ENCODE measurements around the gene IRGC. TPM values are rescaled to one million over a fixed set of nuclear protein-coding genes. Genes with fewer than 3 reads are reported as not detected.
"Not testable (repeated sequence)": the region's sequence is repeated elsewhere in the genome, so short reads cannot be mapped to it uniquely, and the experiment has no call there.

IRGC gene
- total RNA-seq, 5 donors from 2014 or later (not counting 1 experiment from before 2014, with no cell fraction given): not detected

DNA sequence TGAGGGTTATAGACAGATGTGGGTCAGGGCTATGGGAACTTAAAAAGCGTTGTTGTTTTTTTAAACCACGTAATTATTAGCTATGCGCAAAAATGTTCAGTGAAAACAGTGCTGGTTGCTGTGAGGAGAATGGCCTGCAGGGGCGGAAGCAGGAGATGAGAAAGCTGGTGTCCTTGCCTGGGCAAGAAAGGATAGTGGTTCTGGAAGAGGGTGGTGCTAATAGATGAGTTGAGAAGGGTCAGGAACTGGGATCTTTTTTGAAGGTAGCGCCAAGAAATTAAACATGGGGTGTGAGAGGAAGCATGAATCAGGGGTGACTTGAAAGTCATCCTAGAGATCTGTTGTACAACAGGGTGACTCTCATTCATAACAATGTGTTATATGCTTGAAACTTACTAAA lies 43.6 kb downstream of the IRGC start:
- WGBS (ENCODE audit: insufficient coverage): 92% methylated on average over 4 of the region's 5 CpGs
- Mint-ChIP-seq H3K4me1 (peaks cover 18 to 41% (median 38%) of the 10 kb centered on the region in 3 donors), H3K27me3 (no peaks in the 10 kb centered on the region), H3K36me3 (no peaks in the 10 kb centered on the region), H3K4me3 (no peak overlapping the region), H3K9me3 (no peaks in the 10 kb centered on the region), H3K27ac (no peak overlapping the region)
- ChIA-PET CTCF (no interaction called here), POLR2A (no interaction called here)
- ATAC-seq (replicated peaks in 1 of 4) (no peak), DNase-seq (no peak)
- Histone ChIP-seq H3K36me3 (ENCODE audit: control insufficient read depth in 2 of 2, extremely low read depth in 1 of 2, insufficient read depth in 1 of 2, low read length in 1 of 2) (no peaks in the 10 kb centered on the region), H3K27ac (ENCODE audit: low read length) (no peak overlapping the region), H3K27me3 (replicated peaks in 1 of 2; ENCODE audit: control insufficient read depth in 2 of 2, extremely low read depth in 1 of 2, insufficient read depth in 2 of 2, low read length in 1 of 2) (no peaks in the 10 kb centered on the region), H3K4me3 (ENCODE audit: control insufficient read depth in 1 of 2, extremely low read depth in 1 of 2, low read length in 1 of 2) (no peak overlapping the region), H3K9me3 (no peaks in the 10 kb centered on the region), H3K4me1 (ENCODE audit: control insufficient read depth in 1 of 2, extremely low read depth in 1 of 2, insufficient read depth in 2 of 2, low read length in 2 of 2) (peaks cover 0 to 29% of the 10 kb centered on the region in 2 experiments)

DNA sequence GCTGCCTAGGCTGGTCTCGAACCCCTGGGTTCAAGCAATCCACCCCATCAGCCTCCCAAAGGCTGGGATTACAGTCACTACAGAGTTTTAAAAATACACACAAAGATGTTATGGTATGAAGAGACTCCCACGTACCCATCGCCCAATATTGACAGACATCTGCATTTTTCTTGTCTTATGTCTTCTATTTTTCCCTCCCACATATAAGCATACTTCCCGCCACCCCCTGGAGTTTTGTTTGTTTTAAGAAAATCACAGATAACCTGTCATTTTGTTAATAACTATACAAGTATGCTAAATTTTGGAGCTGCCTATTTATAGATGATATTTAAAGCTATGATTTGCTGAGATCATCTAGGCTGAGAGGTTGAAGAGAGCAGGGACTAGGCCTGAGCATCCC lies 45.1 kb downstream of the IRGC start:
- CTCF ChIA-PET: interaction anchor here in 1 of 2 donors (1.0 kb wide), 1 partner anchor 16 kb away, joined by 3 read pairs; no protein-coding TSS in a partner anchor
- no peak for DNase-seq
- Mint-ChIP-seq H3K4me1 (peaks cover 24 to 44% (median 41%) of the 10 kb centered on the region in 3 donors), H3K27ac (no peak overlapping the region), H3K9me3 (no peaks in the 10 kb centered on the region), H3K27me3 (no peaks in the 10 kb centered on the region), H3K36me3 (no peaks in the 10 kb centered on the region), H3K4me3 (no peak overlapping the region)
- Histone ChIP-seq H3K4me1 (ENCODE audit: control insufficient read depth in 1 of 2, extremely low read depth in 1 of 2, insufficient read depth in 2 of 2, low read length in 2 of 2) (peaks cover 1 to 33% of the 10 kb centered on the region in 2 experiments), H3K27me3 (replicated peaks in 1 of 2; ENCODE audit: control insufficient read depth in 2 of 2, extremely low read depth in 1 of 2, insufficient read depth in 2 of 2, low read length in 1 of 2) (no peaks in the 10 kb centered on the region), H3K4me3 (ENCODE audit: control insufficient read depth in 1 of 2, extremely low read depth in 1 of 2, low read length in 1 of 2) (no peak overlapping the region), H3K9me3 (no peaks in the 10 kb centered on the region), H3K27ac (ENCODE audit: low read length) (no peak overlapping the region), H3K36me3 (ENCODE audit: control insufficient read depth in 2 of 2, extremely low read depth in 1 of 2, insufficient read depth in 1 of 2, low read length in 1 of 2) (no peaks in the 10 kb centered on the region)
- POLR2A ChIA-PET: no interaction called here
- no peak for ATAC-seq (replicated peaks in 1 of 4)
- WGBS (ENCODE audit: insufficient coverage): no CpG with 5 or more reads among the region's 4 CpGs

DNA sequence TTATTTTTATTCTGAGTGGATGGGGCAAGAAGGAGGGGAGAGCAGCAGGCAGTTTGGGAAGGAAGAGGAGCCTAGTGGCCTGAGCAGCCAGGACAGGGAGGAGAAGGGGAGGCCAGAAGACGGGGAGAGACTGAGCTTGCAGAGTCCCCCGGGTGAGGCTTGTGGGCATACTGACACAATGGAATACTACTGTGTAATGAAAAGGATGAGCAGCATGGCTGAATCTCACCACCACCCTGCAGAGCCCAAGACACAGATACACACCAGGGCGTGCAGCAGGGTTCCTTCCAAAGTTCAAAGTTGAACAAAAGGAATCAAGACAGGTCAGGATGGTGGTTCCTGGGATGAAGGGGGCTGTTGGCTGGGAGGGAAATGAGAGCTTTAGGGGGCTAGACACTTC lies 46.9 kb downstream of the IRGC start:
- no peak for ATAC-seq (replicated peaks in 1 of 4)
- H3K27ac Mint-ChIP-seq: peak overlapping the region; percentile 9 to 69
- H3K27me3 Mint-ChIP-seq: no peaks in the 10 kb centered on the region
- H3K4me3 Mint-ChIP-seq: no peak overlapping the region
- no peaks in the 10 kb centered on the region for H3K36me3 Mint-ChIP-seq
- peaks cover 30 to 51% (median 48%) of the 10 kb centered on the region in 3 donors for H3K4me1 Mint-ChIP-seq
- no peaks in the 10 kb centered on the region for H3K9me3 Mint-ChIP-seq
- POLR2A ChIA-PET: no interaction called here
- Histone ChIP-seq H3K9me3 (no peaks in the 10 kb centered on the region), H3K4me3 (ENCODE audit: control insufficient read depth in 1 of 2, extremely low read depth in 1 of 2, low read length in 1 of 2) (no peak overlapping the region), H3K4me1 (ENCODE audit: control insufficient read depth in 1 of 2, extremely low read depth in 1 of 2, insufficient read depth in 2 of 2, low read length in 2 of 2) (peaks cover 7 to 47% of the 10 kb centered on the region in 2 experiments), H3K27ac (ENCODE audit: low read length) (no peak overlapping the region), H3K27me3 (replicated peaks in 1 of 2; ENCODE audit: control insufficient read depth in 2 of 2, extremely low read depth in 1 of 2, insufficient read depth in 2 of 2, low read length in 1 of 2) (no peaks in the 10 kb centered on the region), H3K36me3 (ENCODE audit: control insufficient read depth in 2 of 2, extremely low read depth in 1 of 2, insufficient read depth in 1 of 2, low read length in 1 of 2) (peaks cover 4 to 6% of the 10 kb centered on the region in 2 donors)
- no CpG with 5 or more reads among the region's 3 CpGs for WGBS (ENCODE audit: insufficient coverage)
- CTCF ChIA-PET: interaction anchor here in 1 of 2 donors (1.6 kb wide), 1 partner anchor 17 kb away, joined by 4 read pairs; no protein-coding TSS in a partner anchor
- no peak for DNase-seq

DNA sequence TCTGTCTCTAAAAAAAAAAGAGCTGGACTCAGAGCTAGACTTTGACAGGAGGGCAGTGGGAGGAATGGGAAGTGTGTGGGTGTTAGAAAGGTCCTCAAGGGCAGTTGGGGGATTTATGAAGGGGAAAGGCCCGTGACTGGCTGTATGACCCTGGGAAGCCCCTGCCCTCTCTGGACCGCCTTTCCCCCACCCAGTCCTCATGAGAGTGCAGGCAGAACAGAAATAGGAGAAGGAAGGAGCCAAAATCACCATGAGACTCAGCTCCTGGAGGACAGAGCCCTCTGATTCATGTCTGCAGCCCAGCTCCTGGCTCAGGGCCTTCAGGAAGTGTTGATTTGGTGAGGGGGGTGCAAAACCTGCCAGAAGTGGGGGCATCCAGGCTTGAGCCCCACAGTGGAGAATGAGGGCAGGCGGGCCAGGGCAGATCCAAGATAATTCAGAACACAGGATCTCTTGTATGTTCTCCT lies 47.6 kb downstream of the IRGC start:
- peak overlapping the region; percentile 69 for H3K27ac Mint-ChIP-seq
- H3K36me3 ChIP-seq (ENCODE audit: control insufficient read depth in 2 of 2, extremely low read depth in 1 of 2, insufficient read depth in 1 of 2, low read length in 1 of 2): peaks cover 4 to 8% of the 10 kb centered on the region in 2 donors
- H3K4me1 Mint-ChIP-seq: peaks cover 30 to 53% (median 48%) of the 10 kb centered on the region in 3 donors
- H3K27ac ChIP-seq (ENCODE audit: low read length): no peak overlapping the region
- ATAC-seq (replicated peaks in 1 of 4) (no peak), DNase-seq (no peak)
- H3K27me3 ChIP-seq (replicated peaks in 1 of 2; ENCODE audit: control insufficient read depth in 2 of 2, extremely low read depth in 1 of 2, insufficient read depth in 2 of 2, low read length in 1 of 2): no peaks in the 10 kb centered on the region
- no peak overlapping the region for H3K4me3 Mint-ChIP-seq
- H3K9me3 Mint-ChIP-seq: no peaks in the 10 kb centered on the region
- WGBS (ENCODE audit: insufficient coverage): 86% methylated on average over 1 of the region's 3 CpGs
- no peaks in the 10 kb centered on the region for H3K9me3 ChIP-seq
- no peaks in the 10 kb centered on the region for H3K36me3 Mint-ChIP-seq
- H3K4me1 ChIP-seq (ENCODE audit: control insufficient read depth in 1 of 2, extremely low read depth in 1 of 2, insufficient read depth in 2 of 2, low read length in 2 of 2): peaks cover 7 to 47% of the 10 kb centered on the region in 2 experiments
- no peaks in the 10 kb centered on the region for H3K27me3 Mint-ChIP-seq
- no peak overlapping the region for H3K4me3 ChIP-seq (ENCODE audit: control insufficient read depth in 1 of 2, extremely low read depth in 1 of 2, low read length in 1 of 2)
- ChIA-PET CTCF (no interaction called here), POLR2A (no interaction called here)

DNA sequence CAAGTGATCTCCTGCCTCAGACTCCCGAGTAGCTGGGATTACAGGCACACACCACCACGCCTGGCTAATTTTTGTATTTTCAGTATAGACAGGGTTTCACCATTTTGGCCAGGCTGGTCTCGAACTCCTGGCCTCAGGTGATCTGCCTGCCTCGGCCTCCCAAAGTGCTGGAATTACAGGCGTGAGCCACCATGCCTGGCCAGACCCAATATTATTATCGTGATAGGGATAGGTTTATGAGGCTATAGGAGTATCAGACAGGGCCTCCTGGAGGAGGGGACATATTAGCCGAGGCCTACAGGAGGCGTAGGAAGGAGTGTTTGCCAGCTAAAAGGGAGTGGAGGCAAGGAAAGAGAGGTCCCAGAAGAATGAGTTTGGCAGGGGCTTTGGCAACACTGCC lies 48.8 kb downstream of the IRGC start:
- not testable (repeated sequence) for ATAC-seq (replicated peaks in 1 of 4); H3K4me3 ChIP-seq (ENCODE audit: control insufficient read depth in 1 of 2, extremely low read depth in 1 of 2, low read length in 1 of 2); DNase-seq; H3K9me3 ChIP-seq; H3K27me3 Mint-ChIP-seq; H3K27me3 ChIP-seq (replicated peaks in 1 of 2; ENCODE audit: control insufficient read depth in 2 of 2, extremely low read depth in 1 of 2, insufficient read depth in 2 of 2, low read length in 1 of 2); H3K9me3 Mint-ChIP-seq; H3K36me3 Mint-ChIP-seq
- Mint-ChIP-seq H3K4me3 (peak overlapping the region in 1 of 3 donors; percentile 57), H3K27ac (peak overlapping the region; percentile 90 to 91), H3K4me1 (peaks cover 30 to 50% (median 48%) of the 10 kb centered on the region in 3 donors)
- ChIA-PET POLR2A (interaction anchor here in 1 of 2 donors (0.6 kb wide), 1 partner anchor 11 kb away, joined by 3 read pairs; no protein-coding TSS in a partner anchor), CTCF (interaction anchor here (0.9 to 1.5 kb wide), 5 partner anchors 10 to 96 kb away, joined by 3 to 5 read pairs (median 3); partner anchors contain the start of gene SMG9 (in 1 of the 2))
- 82% methylated on average over 8 of the region's 8 CpGs for WGBS (ENCODE audit: insufficient coverage)
- peak overlapping the region; percentile 83 for H3K27ac ChIP-seq (ENCODE audit: low read length)
- H3K36me3 ChIP-seq (ENCODE audit: control insufficient read depth in 2 of 2, extremely low read depth in 1 of 2, insufficient read depth in 1 of 2, low read length in 1 of 2): peaks cover 4 to 20% of the 10 kb centered on the region in 2 donors
- peaks cover 7 to 47% of the 10 kb centered on the region in 2 experiments for H3K4me1 ChIP-seq (ENCODE audit: control insufficient read depth in 1 of 2, extremely low read depth in 1 of 2, insufficient read depth in 2 of 2, low read length in 2 of 2)

DNA sequence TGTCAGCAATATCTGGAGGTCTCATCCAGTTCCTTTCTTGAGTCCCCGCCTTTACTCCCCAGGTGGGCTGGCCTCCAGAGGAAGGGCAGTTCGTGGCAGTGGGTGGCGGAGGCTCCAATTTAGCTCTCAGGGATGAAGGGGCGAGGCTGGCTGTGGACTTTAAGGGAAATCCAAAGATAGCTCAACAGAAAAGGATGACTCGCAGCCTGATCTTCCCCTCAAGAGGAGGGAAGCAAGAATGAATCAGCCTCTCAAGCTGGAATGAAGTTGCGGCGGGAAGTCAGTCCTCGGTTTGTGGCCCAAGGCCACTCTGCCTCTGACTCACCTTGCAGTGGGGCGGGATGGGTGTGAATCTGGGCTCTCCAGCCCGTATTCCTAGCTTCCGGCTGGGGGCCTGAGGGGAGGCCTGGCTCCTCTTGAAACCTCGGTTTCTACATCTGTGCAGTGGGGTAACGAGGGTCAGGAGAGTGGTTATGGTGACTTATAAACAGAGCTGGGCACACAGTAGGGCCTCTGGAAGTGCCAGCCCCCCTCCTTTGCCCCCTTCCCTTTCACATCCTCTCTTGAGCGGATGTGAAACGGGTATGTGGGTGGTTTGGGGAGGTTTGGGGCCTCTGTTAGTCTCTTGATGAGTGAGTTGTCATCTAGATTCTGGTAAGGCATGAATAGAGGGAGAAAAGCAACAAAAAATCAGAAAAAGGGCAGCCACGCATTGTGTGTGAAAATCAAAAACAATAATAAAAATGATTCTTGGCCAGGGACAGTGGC lies 49.4 kb downstream of the IRGC start:
- Mint-ChIP-seq H3K9me3 (no peaks in the 10 kb centered on the region), H3K4me1 (peaks cover 30 to 50% (median 48%) of the 10 kb centered on the region in 3 donors), H3K27me3 (no peaks in the 10 kb centered on the region), H3K27ac (peak overlapping the region; percentile 90 to 91), H3K36me3 (peaks cover 8% of the 10 kb centered on the region), H3K4me3 (peak overlapping the region; percentile 19 to 57 (median 29))
- ATAC-seq (replicated peaks in 1 of 4): peak; percentile 80 to 92 (median 85)
- Histone ChIP-seq H3K4me1 (ENCODE audit: control insufficient read depth in 1 of 2, extremely low read depth in 1 of 2, insufficient read depth in 2 of 2, low read length in 2 of 2) (peaks cover 7 to 47% of the 10 kb centered on the region in 2 experiments), H3K4me3 (ENCODE audit: control insufficient read depth in 1 of 2, extremely low read depth in 1 of 2, low read length in 1 of 2) (no peak overlapping the region), H3K27ac (ENCODE audit: low read length) (peak overlapping the region; percentile 83), H3K9me3 (no peaks in the 10 kb centered on the region), H3K27me3 (replicated peaks in 1 of 2; ENCODE audit: control insufficient read depth in 2 of 2, extremely low read depth in 1 of 2, insufficient read depth in 2 of 2, low read length in 1 of 2) (no peaks in the 10 kb centered on the region), H3K36me3 (ENCODE audit: control insufficient read depth in 2 of 2, extremely low read depth in 1 of 2, insufficient read depth in 1 of 2, low read length in 1 of 2) (peaks cover 4 to 22% of the 10 kb centered on the region in 2 donors)
- 29% methylated on average over 9 of the region's 16 CpGs for WGBS (ENCODE audit: insufficient coverage)
- ChIA-PET CTCF (interaction anchor here (0.9 to 1.5 kb wide), 5 partner anchors 10 to 97 kb away, joined by 3 to 5 read pairs (median 3); partner anchors contain the start of gene SMG9 (in 1 of the 2)), POLR2A (interaction anchor here in 1 of 2 donors (0.6 kb wide), 1 partner anchor 11 kb away, joined by 3 read pairs; no protein-coding TSS in a partner anchor)
- DNase-seq: peak in 31 of 35 experiments; percentile 28 to 72 (median 45)
